Neural crest cell (in vitro differentiated cells): ENCODE data around the gene TALDO1. TPM values are rescaled to one million over a fixed set of nuclear protein-coding genes. Genes with fewer than 3 reads are reported as not detected.

Experiments
- DNase-seq: peaks from one replicate; pipeline ENCODE4 v3.0.0; 2021; ENCODE audit warnings: low read depth, mixed read lengths, low spot score
- H3K27ac Mint-ChIP-seq: one replicate; pipeline ENCODE4 v1.8.0; 2021; ENCODE audit warnings: mild to moderate bottlenecking, mixed read lengths; ENCODE audit not compliant: unreplicated experiment
- H3K27me3 Mint-ChIP-seq: 2 replicates; pipeline ENCODE4 v1.8.0; 2021; ENCODE audit warnings: low read depth, mild to moderate bottlenecking, mixed read lengths
- H3K36me3 Mint-ChIP-seq: 2 replicates; pipeline ENCODE4 v1.8.0; 2021; ENCODE audit warnings: low read depth, mild to moderate bottlenecking, mixed read lengths
- H3K4me1 Mint-ChIP-seq: 2 replicates; pipeline ENCODE4 v1.8.0; 2021; ENCODE audit warnings: mixed read lengths
- H3K4me3 Mint-ChIP-seq: one replicate; pipeline ENCODE4 v1.8.0; 2021; ENCODE audit warnings: mild to moderate bottlenecking, mixed read lengths
- H3K9me3 Mint-ChIP-seq: 2 replicates; pipeline ENCODE4 v1.8.0; 2021; ENCODE audit warnings: mixed read lengths
- total RNA-seq: library from RNA; stranded (reverse); gene quantifications from 2 replicates; pipeline ENCODE4 v1.2.1, GENCODE V29; 2021
- TF ChIP-seq, protein P1 (sequence below): fragments of 200-600 bp; sonication (generic); conservative IDR thresholded peaks from 2 replicates; pipeline ENCODE4 v1.5.0; 2021; ENCODE audit warnings: antibody characterized with exemption, mild to moderate bottlenecking

Gene TALDO1
- total RNA-seq, 1 donor from 2014 or later: 154 TPM

DNA sequence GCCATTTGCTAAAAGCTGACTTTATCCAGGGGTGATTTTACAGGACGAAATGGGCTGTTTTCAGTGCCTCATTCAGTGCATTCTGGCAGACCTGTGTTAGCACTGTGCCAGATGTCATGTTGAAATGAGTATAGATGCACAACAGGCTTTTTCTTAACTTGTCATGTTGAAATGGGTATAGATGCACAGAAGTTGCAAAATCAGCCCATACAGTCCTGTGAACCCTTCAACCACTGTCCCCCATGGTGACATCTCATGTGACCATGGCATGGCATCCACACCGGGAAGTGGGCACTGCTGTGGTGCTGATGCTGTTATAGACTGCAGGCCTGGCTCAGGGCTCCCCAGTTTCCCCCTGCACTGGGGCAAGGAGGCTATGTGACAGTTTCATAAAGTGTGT lies 2.5 kb downstream of the TALDO1 start:
- no peak for DNase-seq
- H3K9me3 Mint-ChIP-seq: no peaks in the 10 kb centered on the region
- peaks cover 16% of the 10 kb centered on the region for H3K4me1 Mint-ChIP-seq
- TF ChIP-seq, protein P1, sequence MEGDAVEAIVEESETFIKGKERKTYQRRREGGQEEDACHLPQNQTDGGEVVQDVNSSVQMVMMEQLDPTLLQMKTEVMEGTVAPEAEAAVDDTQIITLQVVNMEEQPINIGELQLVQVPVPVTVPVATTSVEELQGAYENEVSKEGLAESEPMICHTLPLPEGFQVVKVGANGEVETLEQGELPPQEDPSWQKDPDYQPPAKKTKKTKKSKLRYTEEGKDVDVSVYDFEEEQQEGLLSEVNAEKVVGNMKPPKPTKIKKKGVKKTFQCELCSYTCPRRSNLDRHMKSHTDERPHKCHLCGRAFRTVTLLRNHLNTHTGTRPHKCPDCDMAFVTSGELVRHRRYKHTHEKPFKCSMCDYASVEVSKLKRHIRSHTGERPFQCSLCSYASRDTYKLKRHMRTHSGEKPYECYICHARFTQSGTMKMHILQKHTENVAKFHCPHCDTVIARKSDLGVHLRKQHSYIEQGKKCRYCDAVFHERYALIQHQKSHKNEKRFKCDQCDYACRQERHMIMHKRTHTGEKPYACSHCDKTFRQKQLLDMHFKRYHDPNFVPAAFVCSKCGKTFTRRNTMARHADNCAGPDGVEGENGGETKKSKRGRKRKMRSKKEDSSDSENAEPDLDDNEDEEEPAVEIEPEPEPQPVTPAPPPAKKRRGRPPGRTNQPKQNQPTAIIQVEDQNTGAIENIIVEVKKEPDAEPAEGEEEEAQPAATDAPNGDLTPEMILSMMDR: no peak
- no peaks in the 10 kb centered on the region for H3K36me3 Mint-ChIP-seq
- no peaks in the 10 kb centered on the region for H3K27me3 Mint-ChIP-seq
- H3K27ac Mint-ChIP-seq: no peak overlapping the region
- peak overlapping the region; percentile 75 for H3K4me3 Mint-ChIP-seq

DNA sequence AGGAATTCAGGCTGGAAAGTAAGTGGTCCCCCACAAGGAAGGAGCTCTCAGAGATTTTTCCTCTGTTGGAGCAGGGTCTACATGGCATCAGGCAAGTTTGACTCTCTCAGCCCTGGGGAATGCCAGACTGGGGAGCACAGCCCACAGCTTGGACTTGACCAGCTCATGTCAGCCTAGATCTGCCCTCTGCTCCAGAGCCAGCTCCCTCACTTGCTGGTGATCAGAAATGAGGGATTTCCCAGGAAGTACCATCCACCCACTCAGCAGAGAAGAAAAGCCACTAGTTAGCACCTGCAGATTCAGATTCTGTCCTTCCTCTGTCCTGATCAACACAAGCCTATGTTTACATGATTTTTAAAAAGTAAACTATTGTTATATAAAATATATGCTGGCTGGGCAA lies 13.0 kb downstream of the TALDO1 start:
- Mint-ChIP-seq H3K36me3 (peaks cover 2% of the 10 kb centered on the region), H3K9me3 (no peaks in the 10 kb centered on the region), H3K27ac (no peak overlapping the region), H3K4me3 (no peak overlapping the region), H3K27me3 (peaks cover 2% of the 10 kb centered on the region), H3K4me1 (no peaks in the 10 kb centered on the region)
- no peak for DNase-seq
- TF ChIP-seq, protein P1: no peak

DNA sequence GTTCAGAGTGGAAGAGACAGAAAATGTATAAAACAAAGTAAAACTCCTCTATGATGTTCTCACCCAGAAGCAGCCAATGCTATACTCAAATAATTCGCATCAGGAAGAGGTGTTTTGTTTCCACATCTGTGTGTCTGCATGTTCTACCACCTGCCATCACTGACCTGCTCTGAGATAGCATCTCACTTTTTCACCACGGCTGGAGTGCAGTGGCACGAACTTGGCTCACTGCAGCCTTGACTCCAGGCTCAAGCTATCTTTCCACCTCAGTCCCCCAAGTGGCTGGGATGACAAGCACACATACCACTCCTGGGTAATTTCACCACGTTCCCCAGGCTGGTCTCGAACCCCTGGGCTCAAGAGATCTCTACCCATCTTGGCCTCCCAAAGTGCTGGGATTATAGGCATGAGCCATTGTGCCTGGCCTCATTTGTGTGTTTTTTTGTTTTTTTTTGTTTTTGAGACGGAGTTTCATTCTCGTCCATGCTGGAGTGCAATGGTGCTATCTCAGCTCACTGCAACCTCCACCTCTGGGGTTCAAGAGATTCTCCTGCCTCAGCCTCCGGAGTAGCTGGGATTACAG lies 14.4 kb downstream of the TALDO1 start:
- H3K9me3 Mint-ChIP-seq: no peaks in the 10 kb centered on the region
- TF ChIP-seq, protein P1: no peak
- H3K4me1 Mint-ChIP-seq: no peaks in the 10 kb centered on the region
- H3K27ac Mint-ChIP-seq: peak overlapping the region; percentile 75
- H3K36me3 Mint-ChIP-seq: peaks cover 3% of the 10 kb centered on the region
- peaks cover 2% of the 10 kb centered on the region for H3K27me3 Mint-ChIP-seq
- H3K4me3 Mint-ChIP-seq: peak overlapping the region; percentile 27
- no peak for DNase-seq

DNA sequence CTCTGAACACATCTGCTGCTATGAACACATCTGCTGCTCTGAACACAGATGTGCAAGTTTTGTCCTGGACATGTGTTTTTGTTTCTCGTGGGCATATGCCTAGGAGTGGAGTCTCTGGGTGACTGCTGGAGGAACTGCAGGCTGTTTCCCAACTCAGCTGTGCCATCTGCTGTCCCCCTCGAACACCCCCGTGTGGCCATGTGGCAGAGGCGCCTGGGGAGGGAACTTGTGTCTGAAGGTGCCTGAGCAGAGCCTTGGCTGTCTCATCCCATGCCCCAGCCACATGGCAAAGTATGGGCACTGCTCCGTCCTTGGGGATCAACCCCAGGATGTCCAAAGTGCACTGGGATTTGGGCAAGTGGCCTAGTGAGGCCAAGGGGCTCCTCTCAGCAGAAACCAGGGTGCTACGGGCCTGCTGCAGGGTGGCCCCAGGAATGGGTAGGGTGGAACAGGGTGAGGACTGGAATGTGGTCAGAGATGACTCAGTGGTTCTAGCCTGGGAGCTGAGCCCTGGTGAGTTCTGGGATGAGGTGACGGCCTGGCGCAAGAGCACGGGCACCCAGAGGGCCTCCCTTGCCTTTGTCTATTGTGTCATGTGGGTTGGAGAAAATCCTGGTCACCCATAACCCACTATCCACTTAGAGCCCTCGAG lies 15.3 kb downstream of the TALDO1 start:
- Mint-ChIP-seq H3K27ac (no peak overlapping the region), H3K27me3 (peaks cover 2% of the 10 kb centered on the region), H3K4me1 (no peaks in the 10 kb centered on the region), H3K4me3 (no peak overlapping the region), H3K36me3 (peaks cover 5% of the 10 kb centered on the region), H3K9me3 (no peaks in the 10 kb centered on the region)
- DNase-seq: no peak
- TF ChIP-seq, protein P1: peak; percentile 26

DNA sequence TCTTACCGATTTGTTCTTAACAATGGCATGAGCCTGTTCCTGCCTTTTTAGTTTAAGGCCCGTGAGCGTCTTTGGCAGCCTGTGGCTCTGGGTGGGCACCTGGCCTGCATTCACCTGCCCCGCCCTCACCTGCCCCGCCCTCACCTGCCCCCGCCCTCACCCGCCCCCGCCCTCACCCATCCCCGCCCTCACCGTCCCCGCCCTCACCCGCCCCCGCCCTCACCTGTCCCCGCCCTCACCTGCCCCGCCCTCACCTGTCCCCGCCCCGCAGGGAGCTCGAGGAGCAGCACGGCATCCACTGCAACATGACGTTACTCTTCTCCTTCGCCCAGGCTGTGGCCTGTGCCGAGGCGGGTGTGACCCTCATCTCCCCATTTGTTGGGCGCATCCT lies 15.8 kb downstream of the TALDO1 start:
- Mint-ChIP-seq H3K9me3 (no peaks in the 10 kb centered on the region), H3K4me3 (no peak overlapping the region), H3K4me1 (no peaks in the 10 kb centered on the region), H3K36me3 (peaks cover 5% of the 10 kb centered on the region), H3K27ac (no peak overlapping the region), H3K27me3 (peaks cover 2% of the 10 kb centered on the region)
- TF ChIP-seq, protein P1: no peak
- no peak for DNase-seq
